ENCODE measurements around the gene PRTN3. TPM values are rescaled to one million over a fixed set of nuclear protein-coding genes. Genes with fewer than 3 reads are reported as not detected.

Gene PRTN3
- total RNA-seq, 1 donor from 2014 or later: not detected

GRCh38 chr19:810883-811489, 29.8 kb upstream of the PRTN3 start:
- intact Hi-C loops (cut with micrococcal nuclease): no loop called here
- Mint-ChIP-seq H3K9me3 (no peaks in the 10 kb centered on the region), H3K27me3 (no peaks in the 10 kb centered on the region), H3K27ac (no peak overlapping the region), H3K36me3 (ENCODE audit: low read depth) (peaks cover 60% of the 10 kb centered on the region), H3K4me3 (no peak overlapping the region), H3K4me1 (no peaks in the 10 kb centered on the region)
- TF ChIP-seq CTCF (IDR thresholded peaks at IDR 0.05): no peak
- ATAC-seq (ENCODE audit: low read depth): no peak
- ChIA-PET CTCF (no interaction called here), POLR2A (no interaction called here)
- no peak for DNase-seq

GRCh38 chr19:811506-812048, 29.2 kb upstream of the PRTN3 start:
- ATAC-seq (ENCODE audit: low read depth): no peak
- no peak for TF ChIP-seq CTCF (IDR thresholded peaks at IDR 0.05)
- ChIA-PET POLR2A (no interaction called here), CTCF (no interaction called here)
- Mint-ChIP-seq H3K36me3 (ENCODE audit: low read depth) (peaks cover 62% of the 10 kb centered on the region), H3K27ac (no peak overlapping the region), H3K27me3 (no peaks in the 10 kb centered on the region), H3K9me3 (peaks cover 2% of the 10 kb centered on the region), H3K4me3 (no peak overlapping the region), H3K4me1 (no peaks in the 10 kb centered on the region)
- intact Hi-C loops (cut with micrococcal nuclease): no loop called here
- no peak for DNase-seq

DNA sequence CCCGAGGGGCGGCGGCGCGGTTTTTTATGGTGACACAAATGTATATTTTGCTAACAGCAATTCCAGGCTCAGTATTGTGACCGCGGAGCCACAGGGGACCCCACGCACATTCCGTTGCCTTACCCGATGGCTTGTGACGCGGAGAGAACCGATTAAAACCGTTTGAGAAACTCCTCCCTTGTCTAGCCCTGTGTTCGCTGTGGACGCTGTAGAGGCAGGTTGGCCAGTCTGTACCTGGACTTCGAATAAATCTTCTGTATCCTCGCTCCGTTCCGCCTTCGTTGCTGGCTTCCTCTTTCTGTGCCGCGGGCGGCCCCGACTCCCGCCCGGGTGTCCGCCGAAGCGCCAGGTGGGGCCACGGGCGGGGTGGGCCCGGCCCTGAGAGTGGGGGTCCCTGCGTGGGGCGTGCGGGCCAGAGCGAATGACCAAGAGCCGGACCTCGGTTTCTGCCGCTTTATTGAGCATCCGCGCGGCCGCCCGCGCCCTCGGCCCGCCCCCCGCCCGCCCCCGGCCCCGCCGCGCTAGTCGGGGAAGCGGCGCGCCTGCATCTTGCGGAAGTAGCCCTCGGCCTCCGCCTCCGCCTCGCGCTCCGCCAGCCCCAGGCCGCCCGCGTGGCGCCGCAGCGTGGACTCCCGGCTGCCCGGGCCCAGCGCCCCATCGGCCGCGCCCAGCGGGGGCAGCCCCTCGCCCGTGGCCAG, 28.6 kb upstream of the PRTN3 start:
- ChIA-PET POLR2A (no interaction called here), CTCF (no interaction called here)
- Mint-ChIP-seq H3K27ac (no peak overlapping the region), H3K4me1 (no peaks in the 10 kb centered on the region), H3K4me3 (no peak overlapping the region), H3K36me3 (ENCODE audit: low read depth) (peaks cover 56% of the 10 kb centered on the region), H3K9me3 (peaks cover 4% of the 10 kb centered on the region), H3K27me3 (no peaks in the 10 kb centered on the region)
- TF ChIP-seq CTCF (IDR thresholded peaks at IDR 0.05): no peak
- ATAC-seq (ENCODE audit: low read depth) (no peak), DNase-seq (no peak)
- intact Hi-C loops (cut with micrococcal nuclease): no loop called here

GRCh38 chr19:812747-813218, 28.0 kb upstream of the PRTN3 start:
- ChIA-PET POLR2A (no interaction called here), CTCF (no interaction called here)
- H3K36me3 Mint-ChIP-seq (ENCODE audit: low read depth): peaks cover 50% of the 10 kb centered on the region
- H3K9me3 Mint-ChIP-seq: peaks cover 4% of the 10 kb centered on the region
- ATAC-seq (ENCODE audit: low read depth) (no peak), DNase-seq (no peak)
- no peak overlapping the region for H3K4me3 Mint-ChIP-seq
- intact Hi-C loops (cut with micrococcal nuclease): no loop called here
- no peak overlapping the region for H3K27ac Mint-ChIP-seq
- no peaks in the 10 kb centered on the region for H3K27me3 Mint-ChIP-seq
- H3K4me1 Mint-ChIP-seq: no peaks in the 10 kb centered on the region
- TF ChIP-seq CTCF (IDR thresholded peaks at IDR 0.05): no peak

DNA sequence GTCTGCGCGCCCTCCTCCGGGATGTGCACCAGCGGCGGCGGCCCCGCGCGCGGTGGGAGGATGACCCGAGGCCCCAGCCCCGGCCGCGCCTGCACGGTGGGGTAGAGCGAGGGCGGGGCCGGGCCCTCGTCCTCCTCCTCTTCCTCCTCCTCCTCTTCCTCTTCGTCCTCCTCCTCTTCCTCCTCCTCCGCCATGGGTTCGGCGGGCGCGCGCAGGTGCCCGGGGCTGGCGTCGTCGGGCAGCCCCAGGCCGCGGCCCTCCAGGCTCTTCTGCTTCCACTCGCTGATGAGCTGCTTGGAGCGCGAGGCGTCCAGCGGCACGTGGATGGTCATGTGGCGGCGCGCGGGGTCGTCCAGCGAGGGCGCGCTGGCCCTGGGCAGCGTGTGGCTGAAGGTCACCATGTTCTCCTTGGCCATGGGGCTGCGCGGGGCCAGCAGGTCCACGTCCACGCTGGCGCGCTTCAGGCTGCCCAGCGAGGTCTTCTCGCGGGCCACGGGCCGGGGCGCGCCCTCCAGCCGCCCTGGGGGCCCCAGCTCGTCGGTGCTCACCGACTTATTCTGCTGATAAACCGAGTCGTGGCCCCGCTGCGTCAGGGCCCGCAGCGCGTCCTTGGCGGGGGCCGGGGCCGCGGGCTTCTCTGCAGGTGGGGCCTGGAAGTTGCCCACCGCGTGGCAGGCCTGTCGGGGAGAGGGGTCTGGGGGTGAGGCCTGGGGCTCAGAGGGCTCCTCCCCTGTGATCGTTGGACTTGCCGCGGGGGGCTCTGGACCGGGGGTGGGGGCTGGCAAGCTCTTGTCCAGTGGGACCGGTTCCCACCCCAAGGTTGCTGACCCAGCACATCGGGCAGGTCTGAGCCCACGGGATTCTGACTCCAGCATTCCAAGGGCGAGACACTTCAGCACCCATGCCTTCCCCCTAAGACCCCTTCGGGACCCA, 27.3 kb upstream of the PRTN3 start:
- Mint-ChIP-seq H3K36me3 (ENCODE audit: low read depth) (peaks cover 46% of the 10 kb centered on the region), H3K27ac (no peak overlapping the region), H3K9me3 (peaks cover 4% of the 10 kb centered on the region), H3K4me3 (no peak overlapping the region), H3K4me1 (no peaks in the 10 kb centered on the region), H3K27me3 (no peaks in the 10 kb centered on the region)
- TF ChIP-seq CTCF (IDR thresholded peaks at IDR 0.05): no peak
- no peak for DNase-seq
- POLR2A ChIA-PET: no interaction called here
- CTCF ChIA-PET: no interaction called here
- intact Hi-C loops (cut with micrococcal nuclease): no loop called here
- no peak for ATAC-seq (ENCODE audit: low read depth)
